Epithelial cell of esophagus (primary cell): ENCODE measurements around the gene GMPPA.

Experiments used
- DNase-seq: peaks from one replicate; pipeline ENCODE4 v3.0.0; 2010; ENCODE audit warnings: low read depth
- H3K4me3 ChIP-seq: 2 replicates; pipeline ENCODE4 v1.5.1; 2011; ENCODE audit warnings: mild to moderate bottlenecking, low read length, control low read depth
- CTCF ChIP-seq: IDR thresholded peaks from 2 replicates; pipeline ENCODE4 v1.5.1; 2011; ENCODE audit warnings: low read depth, mild to moderate bottlenecking, low read length, control low read depth, inconsistent platforms; ENCODE audit not compliant: insufficient read depth; ENCODE audit errors: missing control alignments

GMPPA gene

GRCh38 chr2:219548990-219549389 is 50.3 kb downstream of the GMPPA start:
- no peak for TF ChIP-seq CTCF
- H3K4me3 ChIP-seq = no peak overlapping the region
- DNase-seq = no peak

- no peak for TF ChIP-seq CTCF
- no peak overlapping the region for H3K4me3 ChIP-seq
- no peak for DNase-seq
Observed at GRCh38 chr2:219549619-219550018, 50.9 kb downstream of the GMPPA start.

- peak overlapping the region; percentile 55 for H3K4me3 ChIP-seq
Observed at GRCh38 chr2:219551441-219552381, 53.0 kb downstream of the GMPPA start.

GRCh38 chr2:219552382-219553167 is 53.9 kb downstream of the GMPPA start:
- peak; percentile 88 for DNase-seq
- TF ChIP-seq CTCF = no peak
- peak overlapping the region; percentile 55 for H3K4me3 ChIP-seq

More at GRCh38 chr2:219551441-219552381, 53.0 kb downstream of the GMPPA start:
- peak; percentile 29 for DNase-seq
- TF ChIP-seq CTCF = no peak

GRCh38 chr2:219553168-219553417 is 54.4 kb downstream of the GMPPA start:
- TF ChIP-seq CTCF = no peak
- DNase-seq = no peak
- H3K4me3 ChIP-seq = peak overlapping the region; percentile 55

- no peak for DNase-seq
- no peak overlapping the region for H3K4me3 ChIP-seq
- TF ChIP-seq CTCF = no peak
Observed at GRCh38 chr2:219553463-219553963, 54.8 kb downstream of the GMPPA start.
